ENCODE data around the gene WRAP53.
A peak's percentile ranks its signal among the peaks of the same experiment; 100 is the strongest.
"Not testable (repeated sequence)": the region's sequence is repeated elsewhere in the genome, so short reads cannot be mapped to it uniquely, and the experiment has no call there.

WRAP53 gene

GRCh38 chr17:7687908-7688807 is at the start of gene WRAP53:
TSS of gene WRAP53 (plus strand) at chr17:7688477. CDS start at chr17:7688649, 172 bp downstream.
- no peaks in the 10 kb centered on the region; the same call in 1 of the 2 replicates for H3K36me3 ChIP-seq (replicated peaks; ENCODE audit: insufficient read depth, low read length)
- peak within 1 kb of the TSS; percentile 87 for H3K4me2 ChIP-seq (ENCODE audit: low read depth, low read length)
- peaks cover 5% of the 10 kb centered on the region; the same call in 1 of the 2 replicates for H4K20me1 ChIP-seq (ENCODE audit: insufficient read depth, low read length)
- no peaks in the 10 kb centered on the region; the same call in 1 of the 2 replicates for H3K4me1 ChIP-seq (ENCODE audit: low read length)
- no peaks in the 10 kb centered on the region for H3K27me3 ChIP-seq (replicated peaks; ENCODE audit: insufficient read depth, low read length)
- peak; percentile 95 for DNase-seq
- peak within 1 kb of the TSS; percentile 96 for H2AFZ ChIP-seq (ENCODE audit: low read length)
- peaks cover 18% of the 10 kb centered on the region for H3F3A ChIP-seq (ENCODE audit: insufficient read depth, low read length)
- peak within 1 kb of the TSS; percentile 88 for H3K27ac ChIP-seq (ENCODE audit: low read length)
- peak within 1 kb of the TSS; percentile 99 for H3K9ac ChIP-seq (ENCODE audit: low read length)
- H3K9me3 ChIP-seq (replicated peaks; ENCODE audit: insufficient read depth, low read length) = no peaks in the 10 kb centered on the region
- peaks cover 52% of the 10 kb centered on the region for H3K79me2 ChIP-seq (ENCODE audit: low read length)
- no peaks in the 10 kb centered on the region for H3K9me2 ChIP-seq (replicated peaks; ENCODE audit: insufficient read depth, low read length)
- TF ChIP-seq, protein P1, sequence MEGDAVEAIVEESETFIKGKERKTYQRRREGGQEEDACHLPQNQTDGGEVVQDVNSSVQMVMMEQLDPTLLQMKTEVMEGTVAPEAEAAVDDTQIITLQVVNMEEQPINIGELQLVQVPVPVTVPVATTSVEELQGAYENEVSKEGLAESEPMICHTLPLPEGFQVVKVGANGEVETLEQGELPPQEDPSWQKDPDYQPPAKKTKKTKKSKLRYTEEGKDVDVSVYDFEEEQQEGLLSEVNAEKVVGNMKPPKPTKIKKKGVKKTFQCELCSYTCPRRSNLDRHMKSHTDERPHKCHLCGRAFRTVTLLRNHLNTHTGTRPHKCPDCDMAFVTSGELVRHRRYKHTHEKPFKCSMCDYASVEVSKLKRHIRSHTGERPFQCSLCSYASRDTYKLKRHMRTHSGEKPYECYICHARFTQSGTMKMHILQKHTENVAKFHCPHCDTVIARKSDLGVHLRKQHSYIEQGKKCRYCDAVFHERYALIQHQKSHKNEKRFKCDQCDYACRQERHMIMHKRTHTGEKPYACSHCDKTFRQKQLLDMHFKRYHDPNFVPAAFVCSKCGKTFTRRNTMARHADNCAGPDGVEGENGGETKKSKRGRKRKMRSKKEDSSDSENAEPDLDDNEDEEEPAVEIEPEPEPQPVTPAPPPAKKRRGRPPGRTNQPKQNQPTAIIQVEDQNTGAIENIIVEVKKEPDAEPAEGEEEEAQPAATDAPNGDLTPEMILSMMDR (IDR thresholded peaks at IDR 0.05; ENCODE audit: low read length) = peak; percentile 98
- no peak for TF ChIP-seq EZH2 (optimal IDR thresholded peaks at IDR 0.05; ENCODE audit: low read depth, low read length)
- TF ChIP-seq EZH2phosphoT487 (IDR thresholded peaks at IDR 0.05; ENCODE audit: low read length) = no peak
- peak within 1 kb of the TSS; percentile 95 for H3K4me3 ChIP-seq (ENCODE audit: low read length)

GRCh38 chr17:7640783-7641182 is 47.5 kb upstream of the WRAP53 start:
- no peak overlapping the region for H2AFZ ChIP-seq (ENCODE audit: low read length)
- no peaks in the 10 kb centered on the region for H3K79me2 ChIP-seq (ENCODE audit: low read length)
- no peak overlapping the region for H3K4me3 ChIP-seq (ENCODE audit: low read length)
- no peak for DNase-seq
- no peaks in the 10 kb centered on the region for H4K20me1 ChIP-seq (ENCODE audit: insufficient read depth, low read length)
- H3F3A ChIP-seq (ENCODE audit: insufficient read depth, low read length) = no peaks in the 10 kb centered on the region
- no peaks in the 10 kb centered on the region for H3K9me3 ChIP-seq (replicated peaks; ENCODE audit: insufficient read depth, low read length)
- no peak overlapping the region for H3K27ac ChIP-seq (ENCODE audit: low read length)
- peaks cover 46% of the 10 kb centered on the region for H3K27me3 ChIP-seq (replicated peaks; ENCODE audit: insufficient read depth, low read length)
- H3K9ac ChIP-seq (ENCODE audit: low read length) = no peak overlapping the region
- no peaks in the 10 kb centered on the region for H3K4me1 ChIP-seq (ENCODE audit: low read length)
- no peak overlapping the region for H3K4me2 ChIP-seq (ENCODE audit: low read depth, low read length)
- TF ChIP-seq, protein P1 (IDR thresholded peaks at IDR 0.05; ENCODE audit: low read length) = no peak
- no peak for TF ChIP-seq EZH2 (optimal IDR thresholded peaks at IDR 0.05; ENCODE audit: low read depth, low read length)
- TF ChIP-seq EZH2phosphoT487 (IDR thresholded peaks at IDR 0.05; ENCODE audit: low read length) = no peak
- H3K9me2 ChIP-seq (replicated peaks; ENCODE audit: insufficient read depth, low read length) = no peaks in the 10 kb centered on the region
- H3K36me3 ChIP-seq (replicated peaks; ENCODE audit: insufficient read depth, low read length) = no peaks in the 10 kb centered on the region

GRCh38 chr17:7641635-7642034 is 46.6 kb upstream of the WRAP53 start:
- not testable (repeated sequence) for H3K9ac ChIP-seq (ENCODE audit: low read length); H3K9me3 ChIP-seq (replicated peaks; ENCODE audit: insufficient read depth, low read length); H4K20me1 ChIP-seq (ENCODE audit: insufficient read depth, low read length); H3K79me2 ChIP-seq (ENCODE audit: low read length); H3K36me3 ChIP-seq (replicated peaks; ENCODE audit: insufficient read depth, low read length); H3K27ac ChIP-seq (ENCODE audit: low read length); H3K4me1 ChIP-seq (ENCODE audit: low read length); H3F3A ChIP-seq (ENCODE audit: insufficient read depth, low read length); H3K9me2 ChIP-seq (replicated peaks; ENCODE audit: insufficient read depth, low read length)
- Histone ChIP-seq H3K4me2 (ENCODE audit: low read depth, low read length) (peak overlapping the region; percentile 70; the same call in 1 of the 2 replicates), H3K27me3 (replicated peaks; ENCODE audit: insufficient read depth, low read length) (peaks cover 46% of the 10 kb centered on the region), H3K4me3 (ENCODE audit: low read length) (peak overlapping the region; percentile 45; the same call in 1 of the 2 replicates), H2AFZ (ENCODE audit: low read length) (peak overlapping the region; percentile 75; the same call in 1 of the 2 replicates)
- peak; percentile 14 for DNase-seq

GRCh38 chr17:7644775-7645174 is 43.5 kb upstream of the WRAP53 start:
- Histone ChIP-seq H3K9me2 (replicated peaks; ENCODE audit: insufficient read depth, low read length) (no peaks in the 10 kb centered on the region), H3K4me2 (ENCODE audit: low read depth, low read length) (no peak overlapping the region), H3K27me3 (replicated peaks; ENCODE audit: insufficient read depth, low read length) (peaks cover 65% of the 10 kb centered on the region), H3K9me3 (replicated peaks; ENCODE audit: insufficient read depth, low read length) (no peaks in the 10 kb centered on the region), H3K4me1 (ENCODE audit: low read length) (no peaks in the 10 kb centered on the region), H3K9ac (ENCODE audit: low read length) (no peak overlapping the region), H2AFZ (ENCODE audit: low read length) (no peak overlapping the region), H3K4me3 (ENCODE audit: low read length) (no peak overlapping the region), H3F3A (ENCODE audit: insufficient read depth, low read length) (no peaks in the 10 kb centered on the region), H4K20me1 (ENCODE audit: insufficient read depth, low read length) (no peaks in the 10 kb centered on the region), H3K79me2 (ENCODE audit: low read length) (no peaks in the 10 kb centered on the region), H3K27ac (ENCODE audit: low read length) (no peak overlapping the region), H3K36me3 (replicated peaks; ENCODE audit: insufficient read depth, low read length) (no peaks in the 10 kb centered on the region)
- no peak for DNase-seq
- TF ChIP-seq, protein P1 (IDR thresholded peaks at IDR 0.05; ENCODE audit: low read length) = no peak
- TF ChIP-seq EZH2 (optimal IDR thresholded peaks at IDR 0.05; ENCODE audit: low read depth, low read length) (no peak), EZH2phosphoT487 (IDR thresholded peaks at IDR 0.05; ENCODE audit: low read length) (no peak)

Data from MM.1S (cell line).